ENCODE results near the gene DOCK3.
"Not testable (repeated sequence)": the region's sequence is repeated elsewhere in the genome, so short reads cannot be mapped to it uniquely, and the experiment has no call there.

DOCK3 gene

GRCh38 chr3:50687127-50687751, 12.5 kb downstream of the DOCK3 start:
- no peak for DNase-seq

GRCh38 chr3:50687916-50688315, 13.2 kb downstream of the DOCK3 start:
- no peak for DNase-seq

GRCh38 chr3:50688602-50689001, 13.9 kb downstream of the DOCK3 start:
- DNase-seq: not testable (repeated sequence)

- DNase-seq: no peak
Measured at GRCh38 chr3:50689558-50689957, 14.8 kb downstream of the DOCK3 start.

DNA sequence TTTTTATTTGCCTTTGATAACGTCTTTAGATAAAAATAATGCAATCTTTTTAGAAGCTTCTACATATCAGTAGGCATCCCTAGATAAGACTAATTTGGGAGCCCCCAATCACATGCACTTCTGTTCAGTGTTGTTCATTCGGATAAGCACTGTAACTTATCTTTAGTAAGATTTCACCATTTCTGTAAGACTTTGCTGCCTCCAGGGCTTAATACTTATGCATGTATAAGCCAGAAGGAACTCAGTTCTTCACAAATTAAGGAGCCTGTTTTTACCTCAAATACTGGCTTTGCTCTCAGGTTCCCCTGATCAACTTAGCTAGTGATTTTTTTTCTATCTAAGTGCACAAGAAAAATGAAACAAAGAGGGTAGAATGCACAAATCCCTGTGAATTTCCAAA, 20.3 kb downstream of the DOCK3 start:
- no peak for DNase-seq

- no peak for DNase-seq
Measured at GRCh38 chr3:50696276-50696675, 21.5 kb downstream of the DOCK3 start.

GRCh38 chr3:50698269-50698668, 23.5 kb downstream of the DOCK3 start:
- DNase-seq: no peak

DNA sequence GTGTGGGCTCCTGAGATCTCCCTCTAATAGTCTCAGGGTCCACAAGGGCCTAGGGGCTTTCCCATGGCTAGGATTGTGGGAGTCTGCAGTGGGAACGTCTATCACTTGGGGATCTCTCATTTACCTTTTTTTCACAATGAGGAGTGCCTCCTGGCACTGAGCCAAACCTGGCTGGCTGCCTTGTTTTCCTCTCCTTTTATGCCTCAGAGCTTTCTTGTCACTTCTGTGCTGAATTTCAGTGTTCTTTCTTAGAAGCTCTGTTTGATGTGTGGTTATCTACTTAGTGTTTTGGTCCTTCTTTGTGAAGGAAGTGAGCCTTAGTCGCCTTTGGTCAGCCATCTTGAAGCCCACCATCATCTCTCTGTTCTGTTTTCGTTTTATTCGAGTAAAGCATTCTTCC, 33.9 kb downstream of the DOCK3 start:
- DNase-seq: no peak

GRCh38 chr3:50714946-50715345, 40.2 kb downstream of the DOCK3 start:
- peak; percentile 13 for DNase-seq

- DNase-seq: no peak
Measured at GRCh38 chr3:50724831-50725230, 50.1 kb downstream of the DOCK3 start.

DNA sequence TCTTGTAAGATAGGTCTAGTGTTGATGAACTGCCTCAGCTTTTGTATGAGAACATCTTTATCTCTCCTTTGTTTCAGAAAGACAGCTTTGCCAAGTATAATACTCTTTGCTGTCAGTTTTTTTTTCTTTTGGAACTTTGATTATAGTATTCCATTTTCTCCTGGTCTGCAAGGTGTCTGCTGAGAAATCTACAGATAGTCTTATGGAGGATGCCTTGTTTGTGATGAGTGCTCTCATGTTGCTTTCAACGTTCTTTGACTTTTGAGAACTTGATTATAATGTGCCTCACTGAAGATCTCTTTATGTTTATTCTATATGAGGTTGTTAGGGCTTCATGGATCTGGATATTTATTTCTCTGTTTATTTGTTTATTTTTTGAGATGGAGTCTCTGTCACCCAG, 60.3 kb downstream of the DOCK3 start:
- no peak for DNase-seq

GRCh38 chr3:50737193-50737905, 62.6 kb downstream of the DOCK3 start:
- no peak for DNase-seq

DNA sequence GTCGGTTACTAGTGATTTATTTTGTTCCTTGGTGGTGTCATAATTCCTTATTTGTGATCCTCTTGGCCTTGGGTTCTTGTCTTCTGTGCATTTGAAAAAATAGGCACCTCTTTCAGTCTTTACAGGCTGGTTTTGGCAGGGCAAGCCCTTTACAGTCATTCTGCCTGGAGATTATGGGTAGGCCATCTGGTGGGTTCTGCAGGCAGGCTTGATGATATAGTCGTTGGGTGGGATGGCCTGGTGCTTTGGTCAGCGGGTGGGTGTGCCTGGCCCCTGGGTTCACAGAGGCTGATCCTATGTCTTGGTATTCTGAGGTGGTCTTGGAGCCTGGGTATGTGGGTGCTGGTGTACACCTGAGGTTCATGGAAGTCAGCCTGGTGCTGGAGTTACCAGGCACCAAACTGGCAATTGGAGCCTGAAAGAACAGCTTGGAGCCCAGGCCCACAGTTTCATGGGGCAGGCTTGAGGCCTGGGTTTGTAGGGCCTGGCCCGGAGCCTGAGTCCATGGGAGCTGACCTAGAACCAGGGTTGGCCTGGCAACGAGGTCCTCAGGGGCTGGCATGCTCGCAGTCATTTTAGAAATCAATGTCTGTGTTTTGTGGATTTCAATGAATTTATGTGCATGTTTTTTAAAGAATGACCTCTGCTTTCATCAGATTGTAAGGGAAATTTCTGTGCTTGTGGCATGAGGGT, 63.3 kb downstream of the DOCK3 start:
- DNase-seq: no peak

GRCh38 chr3:50743643-50744042, 68.9 kb downstream of the DOCK3 start:
- no peak for DNase-seq

GRCh38 chr3:50749822-50750221, 75.1 kb downstream of the DOCK3 start:
- DNase-seq: no peak

DNA sequence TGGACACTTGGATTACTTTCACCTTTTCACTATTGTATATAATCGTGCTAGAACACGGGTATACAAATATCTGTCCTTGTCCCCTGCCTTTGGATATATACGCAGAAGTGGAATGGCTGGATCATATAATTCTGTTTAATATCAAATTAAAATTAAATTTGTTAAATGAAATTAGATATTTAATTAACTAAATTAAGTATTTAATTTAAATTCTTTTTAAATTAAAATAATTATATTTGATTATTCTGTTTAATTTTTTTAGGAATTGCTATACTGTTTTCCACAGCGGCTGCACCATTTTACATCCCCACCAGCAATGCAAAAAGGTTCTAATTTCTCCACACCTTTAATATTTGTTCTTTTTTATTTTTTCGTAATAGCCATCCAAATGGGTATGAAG, 84.3 kb downstream of the DOCK3 start:
- no peak for DNase-seq

DNA sequence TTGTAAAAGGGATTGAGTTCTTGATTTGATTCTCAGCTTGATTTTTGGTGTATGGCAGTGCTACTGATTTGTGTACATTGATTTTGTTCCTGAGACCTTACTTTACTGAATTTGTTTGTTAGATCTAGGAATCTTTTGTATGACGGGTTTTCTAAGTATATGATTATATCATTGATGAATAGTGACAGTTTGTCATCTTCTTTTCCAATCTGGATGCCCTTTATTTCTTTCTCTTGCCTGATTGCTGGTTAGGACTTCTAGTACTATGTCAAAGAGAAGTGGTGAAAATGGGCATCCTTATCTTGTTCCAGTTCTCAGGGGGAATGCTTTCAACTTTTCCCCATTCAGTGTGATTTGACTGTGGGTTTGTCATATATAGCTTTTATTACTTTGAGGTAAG, 103.0 kb downstream of the DOCK3 start:
- DNase-seq: no peak

DNA sequence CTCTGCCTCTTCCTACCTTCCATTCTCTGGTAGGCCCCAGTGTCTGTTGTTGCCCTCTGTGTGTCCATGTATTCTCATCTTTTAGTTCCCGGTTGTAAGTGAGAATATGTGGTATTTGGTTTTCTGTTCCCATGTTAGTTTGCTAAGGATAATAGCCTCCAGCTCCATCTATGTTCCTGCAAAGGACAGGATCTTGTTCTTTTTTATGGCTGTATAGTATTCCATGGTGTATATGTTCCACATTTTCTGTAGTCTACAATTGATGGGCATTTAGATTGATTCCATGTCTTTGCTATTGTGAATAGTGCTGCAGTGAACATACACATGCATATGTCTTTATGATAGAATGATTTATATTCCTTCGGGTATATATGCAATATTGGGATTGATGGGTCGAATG, 107.0 kb downstream of the DOCK3 start:
- not testable (repeated sequence) for DNase-seq

DNA sequence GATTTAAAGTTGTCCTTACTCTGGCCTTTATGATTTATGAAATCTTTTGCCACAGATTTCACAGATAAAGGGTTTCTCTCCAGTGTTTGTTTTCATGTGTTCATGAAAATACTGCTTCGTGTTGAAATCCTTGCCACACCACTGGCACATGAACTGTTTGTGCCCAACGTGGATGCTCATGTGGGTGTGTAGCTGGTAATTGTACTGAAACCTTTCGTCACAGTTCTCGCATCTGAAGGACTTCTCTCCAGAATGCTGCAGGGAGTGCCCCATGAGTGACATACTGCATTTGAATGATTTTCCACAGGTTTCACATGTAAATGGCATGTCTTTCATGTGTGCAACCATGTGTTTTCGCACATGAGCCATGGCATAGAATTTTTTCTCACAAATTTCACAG, 111.9 kb downstream of the DOCK3 start:
- no peak for DNase-seq

- DNase-seq: not testable (repeated sequence)
Measured at GRCh38 chr3:50790894-50791293, 116.2 kb downstream of the DOCK3 start.

DNA sequence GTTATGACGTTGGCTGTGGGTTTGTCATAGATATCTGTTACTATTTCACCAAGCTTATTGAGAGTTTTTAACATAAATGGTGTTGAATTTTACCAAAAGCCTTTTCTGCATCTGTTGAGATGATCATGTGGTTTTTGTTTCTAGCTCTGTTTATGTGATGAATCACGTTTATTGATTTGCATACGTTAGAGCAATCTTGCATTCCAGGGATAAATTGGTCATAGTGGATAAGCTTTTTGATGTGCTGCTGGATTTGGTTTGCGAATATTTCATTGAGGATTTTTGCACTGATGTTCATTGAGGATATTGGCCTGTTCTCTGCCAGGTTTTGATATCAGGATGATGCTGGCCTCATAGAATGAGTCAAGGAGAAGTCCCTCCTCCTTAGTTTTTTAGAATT, 117.8 kb downstream of the DOCK3 start:
- DNase-seq: no peak

- not testable (repeated sequence) for DNase-seq
Measured at GRCh38 chr3:50803805-50804204, 129.1 kb downstream of the DOCK3 start.

DNA sequence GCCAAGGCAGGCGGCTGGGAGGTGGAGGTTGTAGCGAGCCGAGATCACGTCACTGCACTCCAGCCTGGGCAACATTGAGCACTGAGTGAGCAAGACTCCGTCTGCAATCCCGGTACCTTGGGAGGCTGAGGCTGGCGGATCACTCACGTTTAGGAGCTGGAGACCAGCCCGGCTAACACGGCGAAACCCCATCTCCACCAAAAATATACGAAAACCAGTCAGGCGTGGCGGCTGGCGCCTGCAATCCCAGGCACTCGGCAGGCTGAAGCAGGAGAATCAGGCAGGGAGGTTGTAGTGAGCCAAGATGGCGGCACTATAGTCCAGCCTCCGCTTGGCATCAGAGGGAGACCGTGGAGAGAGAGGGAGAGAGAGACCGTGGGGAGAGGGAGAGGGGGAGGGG, 129.6 kb downstream of the DOCK3 start:
- DNase-seq: not testable (repeated sequence)

DNA sequence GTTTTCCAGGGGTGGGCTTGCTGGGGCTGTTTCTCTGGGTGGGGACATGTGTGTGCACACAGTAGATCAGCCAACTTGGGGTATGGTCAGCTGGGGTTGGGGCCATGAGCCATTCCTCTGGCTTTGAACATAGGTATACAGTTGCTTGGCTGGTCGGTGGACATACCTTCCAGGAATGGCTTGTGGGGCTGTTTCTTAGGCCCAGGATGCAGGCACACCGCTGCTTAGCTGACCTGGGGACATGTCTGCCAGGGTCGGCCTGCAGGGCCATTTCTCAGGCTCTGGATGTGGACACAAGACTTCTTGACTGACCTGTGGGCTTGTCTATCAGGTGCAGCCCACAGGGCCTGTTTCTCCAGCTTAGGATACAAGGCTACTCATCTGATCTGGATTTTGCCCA, 130.6 kb downstream of the DOCK3 start:
- no peak for DNase-seq

All from hematopoietic multipotent progenitor cell treated with erythropoietin and hydrocortisone succinate and interleukin-3 and kit ligand, for 4 days (in vitro differentiated cells).